Activated CD4-positive, alpha-beta memory T cell treated with anti-CD3 and anti-CD28 coated beads for 36 hours (primary cell): ENCODE results near the gene ANKS3. TPM values are rescaled to one million over a fixed set of nuclear protein-coding genes. Genes with fewer than 3 reads are reported as not detected.

Experiments used
- CTCF ChIA-PET: fragments of 350-600 bp; sonication (Branson Sonifier 250); formaldehyde crosslinking; loops from one replicate; lab custom pipeline; 2021; ENCODE audit warnings: antibody characterized with exemption, inconsistent platforms; lab: Charles Lee
- POLR2A ChIA-PET: fragments of 350-600 bp; sonication (Branson Sonifier 250); formaldehyde crosslinking; loops from one replicate; lab custom pipeline; 2021; ENCODE audit warnings: antibody characterized with exemption; lab: Charles Lee
- DNase-seq: peaks from one replicate; pipeline ENCODE4 v3.0.0-alpha.2; 2020
- H3K27ac Mint-ChIP-seq: one replicate; pipeline ENCODE4 v1.8.0; 2021; ENCODE audit warnings: mixed read lengths
- H3K27me3 Mint-ChIP-seq: one replicate; pipeline ENCODE4 v1.8.0; 2021; ENCODE audit warnings: mixed read lengths
- H3K36me3 Mint-ChIP-seq: one replicate; pipeline ENCODE4 v1.8.0; 2021; ENCODE audit warnings: mixed read lengths
- H3K4me1 Mint-ChIP-seq: one replicate; pipeline ENCODE4 v1.8.0; 2021; ENCODE audit warnings: low read depth, mixed read lengths
- H3K4me3 Mint-ChIP-seq: one replicate; pipeline ENCODE4 v1.8.0; 2021; ENCODE audit warnings: mild to moderate bottlenecking, mixed read lengths
- H3K9me3 Mint-ChIP-seq: one replicate; pipeline ENCODE4 v1.8.0; 2021; ENCODE audit warnings: mixed read lengths
- intact Hi-C: fragments of 100-400 bp; cut with micrococcal nuclease; formaldehyde crosslinking; loops from one replicate; pipeline ENCODE4 v1.15.1; 2023
- total RNA-seq, 2 experiments: library from RNA; stranded (reverse); gene quantifications; one replicate each; pipeline ENCODE4 v1.2.3, GENCODE V29; 2021

The ANKS3 gene
- total RNA-seq = 10 to 100 TPM; 11.7 to 13.3 TPM

GRCh38 chr16:4734063-4734729 lies at the start of gene ANKS3, which contains the start of gene DNAAF8:
ANKS3 (minus strand) TSS chr16:4734271; CDS start chr16:4730149, 4,122 bp downstream.
DNAAF8 (plus strand) TSS chr16:4734537; CDS start chr16:4736515, 1,978 bp downstream.
- intact Hi-C loops = loop anchor here (1.0 to 10.0 kb wide), 5 partner anchors 34 to 361 kb away; partner anchors contain the start of genes EEF2KMT, NUDT16L1 and ROGDI
- peak within 1 kb of the TSS; percentile 69 for H3K27ac Mint-ChIP-seq
- CTCF ChIA-PET = interaction anchor here (1.0 to 2.4 kb wide), 9 partner anchors 18 to 320 kb away, joined by 3 to 11 read pairs (median 5); partner anchors contain the start of genes MGRN1, ROGDI and ZNF500
- POLR2A ChIA-PET = interaction anchor here (0.8 to 1.9 kb wide), 7 partner anchors 33 to 258 kb away, joined by 3 to 9 read pairs (median 5); partner anchors contain the start of genes GLYR1, HMOX2, NUDT16L1 and ROGDI
- H3K4me3 Mint-ChIP-seq = peak within 1 kb of the TSS; percentile 86
- H3K9me3 Mint-ChIP-seq = no peaks in the 10 kb centered on the region
- no peaks in the 10 kb centered on the region for H3K36me3 Mint-ChIP-seq
- H3K4me1 Mint-ChIP-seq = peaks cover 17% of the 10 kb centered on the region
- peak; percentile 86 for DNase-seq
- H3K27me3 Mint-ChIP-seq = no peaks in the 10 kb centered on the region

- H3K4me1 Mint-ChIP-seq = no peaks in the 10 kb centered on the region
- no peak for DNase-seq
- ChIA-PET CTCF (no interaction called here), POLR2A (no interaction called here)
- no peak overlapping the region for H3K27ac Mint-ChIP-seq
- intact Hi-C loops = no loop called here
- no peaks in the 10 kb centered on the region for H3K27me3 Mint-ChIP-seq
- no peaks in the 10 kb centered on the region for H3K9me3 Mint-ChIP-seq
- H3K4me3 Mint-ChIP-seq = no peak overlapping the region
- no peaks in the 10 kb centered on the region for H3K36me3 Mint-ChIP-seq
These were observed 49.3 kb upstream of the ANKS3 start for GRCh38 chr16:4783251-4783950.

- Mint-ChIP-seq H3K4me3 (no peak overlapping the region), H3K36me3 (no peaks in the 10 kb centered on the region), H3K9me3 (no peaks in the 10 kb centered on the region), H3K27me3 (no peaks in the 10 kb centered on the region), H3K4me1 (no peaks in the 10 kb centered on the region), H3K27ac (no peak overlapping the region)
- POLR2A ChIA-PET = no interaction called here
- intact Hi-C loops = no loop called here
- CTCF ChIA-PET = no interaction called here
- DNase-seq = no peak
These were observed 46.2 kb upstream of the ANKS3 start for GRCh38 chr16:4780235-4780634.

- H3K4me1 Mint-ChIP-seq = no peaks in the 10 kb centered on the region
- ChIA-PET CTCF (no interaction called here), POLR2A (no interaction called here)
- H3K4me3 Mint-ChIP-seq = no peak overlapping the region
- no peaks in the 10 kb centered on the region for H3K36me3 Mint-ChIP-seq
- intact Hi-C loops = no loop called here
- no peaks in the 10 kb centered on the region for H3K27me3 Mint-ChIP-seq
- no peak for DNase-seq
- no peak overlapping the region for H3K27ac Mint-ChIP-seq
- H3K9me3 Mint-ChIP-seq = no peaks in the 10 kb centered on the region
These were observed 44.0 kb upstream of the ANKS3 start for GRCh38 chr16:4778050-4778392.

GRCh38 chr16:4777339-4778049 lies 43.4 kb upstream of the ANKS3 start:
- DNase-seq = no peak
- no peaks in the 10 kb centered on the region for H3K9me3 Mint-ChIP-seq
- no peak overlapping the region for H3K4me3 Mint-ChIP-seq
- CTCF ChIA-PET = no interaction called here
- no peaks in the 10 kb centered on the region for H3K27me3 Mint-ChIP-seq
- H3K4me1 Mint-ChIP-seq = no peaks in the 10 kb centered on the region
- intact Hi-C loops = no loop called here
- H3K27ac Mint-ChIP-seq = no peak overlapping the region
- no peaks in the 10 kb centered on the region for H3K36me3 Mint-ChIP-seq
- POLR2A ChIA-PET = no interaction called here

- no peaks in the 10 kb centered on the region for H3K4me1 Mint-ChIP-seq
- H3K9me3 Mint-ChIP-seq = no peaks in the 10 kb centered on the region
- CTCF ChIA-PET = no interaction called here
- no peaks in the 10 kb centered on the region for H3K27me3 Mint-ChIP-seq
- H3K4me3 Mint-ChIP-seq = no peak overlapping the region
- intact Hi-C loops = no loop called here
- POLR2A ChIA-PET = no interaction called here
- no peak for DNase-seq
- H3K36me3 Mint-ChIP-seq = no peaks in the 10 kb centered on the region
- no peak overlapping the region for H3K27ac Mint-ChIP-seq
These were observed 42.2 kb upstream of the ANKS3 start for GRCh38 chr16:4776141-4776705.

- ChIA-PET CTCF (no interaction called here), POLR2A (no interaction called here)
- Mint-ChIP-seq H3K4me3 (no peak overlapping the region), H3K27ac (no peak overlapping the region), H3K9me3 (no peaks in the 10 kb centered on the region), H3K36me3 (no peaks in the 10 kb centered on the region), H3K27me3 (no peaks in the 10 kb centered on the region), H3K4me1 (no peaks in the 10 kb centered on the region)
- intact Hi-C loops = no loop called here
- no peak for DNase-seq
These were observed 40.9 kb upstream of the ANKS3 start for GRCh38 chr16:4775005-4775404.

GRCh38 chr16:4772351-4772750 lies 38.3 kb upstream of the ANKS3 start:
- CTCF ChIA-PET = interaction anchor here (0.7 kb wide), 1 partner anchor 184 kb away, joined by 3 read pairs; no protein-coding TSS in a partner anchor
- Mint-ChIP-seq H3K4me3 (no peak overlapping the region), H3K27ac (no peak overlapping the region), H3K27me3 (no peaks in the 10 kb centered on the region), H3K36me3 (no peaks in the 10 kb centered on the region), H3K4me1 (peaks cover 17% of the 10 kb centered on the region), H3K9me3 (no peaks in the 10 kb centered on the region)
- POLR2A ChIA-PET = no interaction called here
- DNase-seq = no peak
- intact Hi-C loops = no loop called here

GRCh38 chr16:4771646-4772045 lies 37.6 kb upstream of the ANKS3 start:
- no peaks in the 10 kb centered on the region for H3K27me3 Mint-ChIP-seq
- no peak overlapping the region for H3K27ac Mint-ChIP-seq
- intact Hi-C loops = no loop called here
- POLR2A ChIA-PET = no interaction called here
- CTCF ChIA-PET = no interaction called here
- DNase-seq = no peak
- no peaks in the 10 kb centered on the region for H3K36me3 Mint-ChIP-seq
- H3K4me3 Mint-ChIP-seq = no peak overlapping the region
- H3K9me3 Mint-ChIP-seq = no peaks in the 10 kb centered on the region
- peaks cover 19% of the 10 kb centered on the region for H3K4me1 Mint-ChIP-seq

- Mint-ChIP-seq H3K4me1 (peaks cover 31% of the 10 kb centered on the region), H3K4me3 (peak overlapping the region; percentile 90), H3K27ac (peak overlapping the region; percentile 28), H3K36me3 (no peaks in the 10 kb centered on the region), H3K9me3 (no peaks in the 10 kb centered on the region), H3K27me3 (no peaks in the 10 kb centered on the region)
- POLR2A ChIA-PET = interaction anchor here (1.4 to 1.8 kb wide), 3 partner anchors 34 to 264 kb away, joined by 3 to 9 read pairs (median 3); partner anchors contain the start of genes ANKS3, DNAAF8 and ROGDI
- CTCF ChIA-PET = no interaction called here
- DNase-seq = no peak
- intact Hi-C loops = loop anchor here (5.0 kb wide), 1 partner anchor 328 kb away; the partner anchor contains the start of gene EEF2KMT
These were observed 35.2 kb upstream of the ANKS3 start for GRCh38 chr16:4769306-4769638.

- CTCF ChIA-PET = interaction anchor here (1.0 to 2.7 kb wide), 3 partner anchors 34 to 187 kb away, joined by 3 to 10 read pairs (median 4); partner anchors contain the start of genes ANKS3, DNAAF8 and MGRN1
- H3K36me3 Mint-ChIP-seq = no peaks in the 10 kb centered on the region
These were observed 34.7 kb upstream of the ANKS3 start for GRCh38 chr16:4768549-4769305.

More at GRCh38 chr16:4768549-4769305, 34.7 kb upstream of the ANKS3 start:
- peak overlapping the region; percentile 93 for H3K27ac Mint-ChIP-seq
- POLR2A ChIA-PET = interaction anchor here (0.7 to 1.8 kb wide), 4 partner anchors 34 to 265 kb away, joined by 3 to 9 read pairs (median 4); partner anchors contain the start of genes ANKS3, DNAAF8, NAGPA and ROGDI
- H3K27me3 Mint-ChIP-seq = no peaks in the 10 kb centered on the region
- DNase-seq = peak; percentile 94
- H3K4me1 Mint-ChIP-seq = peaks cover 35% of the 10 kb centered on the region
- H3K4me3 Mint-ChIP-seq = peak overlapping the region; percentile 90
- intact Hi-C loops = loop anchor here (1.0 to 5.0 kb wide), 5 partner anchors 34 to 417 kb away; partner anchors contain the start of genes ANKS3, DNAAF8, EEF2KMT and GLYR1
- H3K9me3 Mint-ChIP-seq = no peaks in the 10 kb centered on the region
